GM19351 (cell line): ENCODE results near the gene SH3PXD2A.
"Not testable (repeated sequence)": the region's sequence is repeated elsewhere in the genome, so short reads cannot be mapped to it uniquely, and the experiment has no call there.

Source experiments
- ATAC-seq: cut with Tn5 transposase; IDR thresholded peaks from one replicate; pipeline ENCODE4 v1.9.1; 2021; ENCODE audit warnings: mild to moderate bottlenecking, moderate library complexity; ENCODE audit not compliant: unreplicated experiment

The SH3PXD2A gene

DNA sequence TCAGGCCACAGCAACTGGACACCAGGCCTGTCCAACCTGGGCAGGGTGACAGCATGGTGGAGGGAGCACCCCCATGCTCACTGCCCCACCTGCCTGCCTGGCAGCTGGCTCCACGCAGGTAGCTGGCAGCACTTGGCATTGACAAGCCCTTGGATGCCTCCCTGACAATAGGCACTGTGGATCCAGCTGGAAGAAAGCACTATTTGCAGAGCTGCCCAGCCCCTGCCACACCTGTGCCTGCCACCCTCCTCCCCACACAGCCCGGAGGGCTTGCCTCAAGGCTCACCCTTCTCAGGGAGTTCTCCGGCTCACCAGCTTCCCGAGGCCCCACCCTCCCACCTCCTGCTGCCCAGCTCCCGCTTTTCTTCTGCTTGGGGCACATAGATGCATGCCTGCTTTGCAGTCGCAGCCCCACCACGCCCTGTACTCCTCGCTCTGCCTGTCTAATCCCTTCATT is 201.8 kb downstream of the SH3PXD2A start:
- no peak for ATAC-seq

DNA sequence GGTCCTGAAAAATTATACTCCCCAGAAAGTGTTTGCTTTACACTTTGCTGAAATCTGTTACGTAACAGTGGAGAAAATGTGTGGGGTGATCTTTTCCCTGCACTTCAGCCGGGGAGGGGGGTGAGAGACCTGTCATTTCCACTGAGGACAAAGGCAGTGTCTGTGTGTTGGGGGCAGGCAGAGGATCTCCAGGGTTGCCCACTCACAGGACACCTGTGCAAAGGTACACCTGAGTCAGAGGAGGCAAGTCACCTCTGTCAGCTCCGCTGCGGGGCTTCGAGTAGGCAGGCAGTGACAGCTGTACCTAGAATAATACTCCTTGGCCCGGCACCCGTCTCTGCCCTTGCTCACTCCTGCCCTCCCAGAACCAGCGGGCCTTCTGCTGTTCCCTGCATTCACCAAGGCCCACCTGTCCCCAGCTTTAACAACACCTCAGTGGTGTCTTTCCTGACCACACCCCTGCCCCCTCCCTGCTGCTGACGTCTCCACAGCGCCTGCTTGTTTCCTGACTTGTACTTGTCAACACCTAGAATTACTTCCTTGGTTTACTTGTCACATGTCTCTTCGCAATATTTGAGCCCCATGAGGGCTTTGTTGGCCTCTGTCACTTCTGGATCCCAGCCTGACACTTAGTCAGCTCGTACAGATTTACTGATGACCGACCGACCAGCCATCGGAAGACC is 202.6 kb downstream of the SH3PXD2A start:
- no peak for ATAC-seq

DNA sequence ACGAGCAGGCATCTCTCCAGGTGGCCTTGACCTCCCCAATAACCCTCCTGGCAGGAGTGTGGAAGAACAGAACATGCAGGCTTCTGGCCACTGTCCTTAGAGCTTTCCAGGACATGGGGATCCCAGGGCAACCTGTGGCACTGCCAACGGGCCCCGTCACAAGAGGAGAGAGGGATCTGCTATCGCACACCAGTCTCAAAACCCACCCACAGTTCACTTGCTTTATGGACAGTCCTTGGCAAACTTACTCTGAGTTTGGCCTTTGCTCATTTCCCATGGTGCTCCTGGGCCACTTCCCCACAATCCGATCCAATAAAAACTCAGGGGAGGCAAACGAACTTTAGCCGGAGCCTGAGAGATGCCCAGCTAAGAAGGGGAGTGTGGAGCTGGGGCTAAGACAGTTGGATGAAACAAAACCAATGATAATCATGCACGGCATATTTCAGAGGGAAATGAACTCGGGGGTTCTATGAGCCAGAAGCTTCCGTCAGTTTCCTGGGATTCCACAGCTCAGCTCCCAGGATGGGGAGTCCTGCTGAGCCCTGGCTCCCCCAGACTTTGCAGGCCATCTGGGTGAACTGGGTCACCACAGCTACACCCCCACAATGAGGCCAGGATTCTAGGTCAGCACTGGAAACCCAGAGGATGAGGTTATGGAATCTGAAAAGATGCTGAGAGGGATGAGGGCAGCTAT is 203.4 kb downstream of the SH3PXD2A start:
- ATAC-seq, result no peak

DNA sequence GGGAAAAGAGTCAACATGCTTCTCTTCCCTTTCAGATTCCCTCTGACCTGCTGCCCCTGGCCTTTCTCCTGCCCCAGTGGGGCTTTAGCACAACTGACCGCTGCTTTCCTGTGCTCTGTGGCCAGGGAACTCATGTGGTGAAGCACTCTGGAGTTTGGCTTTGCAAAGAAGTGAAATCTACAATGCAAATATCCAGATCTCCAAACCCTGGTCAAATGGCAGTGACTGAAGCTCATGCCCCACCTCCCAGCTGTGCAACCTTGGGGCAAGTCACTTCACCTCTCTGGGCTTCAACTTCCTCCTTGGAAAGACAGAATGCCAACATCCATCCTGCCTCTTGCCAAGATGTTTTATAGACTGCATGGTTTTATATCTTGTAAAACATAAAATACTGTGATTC is 204.0 kb downstream of the SH3PXD2A start:
- no peak for ATAC-seq

DNA sequence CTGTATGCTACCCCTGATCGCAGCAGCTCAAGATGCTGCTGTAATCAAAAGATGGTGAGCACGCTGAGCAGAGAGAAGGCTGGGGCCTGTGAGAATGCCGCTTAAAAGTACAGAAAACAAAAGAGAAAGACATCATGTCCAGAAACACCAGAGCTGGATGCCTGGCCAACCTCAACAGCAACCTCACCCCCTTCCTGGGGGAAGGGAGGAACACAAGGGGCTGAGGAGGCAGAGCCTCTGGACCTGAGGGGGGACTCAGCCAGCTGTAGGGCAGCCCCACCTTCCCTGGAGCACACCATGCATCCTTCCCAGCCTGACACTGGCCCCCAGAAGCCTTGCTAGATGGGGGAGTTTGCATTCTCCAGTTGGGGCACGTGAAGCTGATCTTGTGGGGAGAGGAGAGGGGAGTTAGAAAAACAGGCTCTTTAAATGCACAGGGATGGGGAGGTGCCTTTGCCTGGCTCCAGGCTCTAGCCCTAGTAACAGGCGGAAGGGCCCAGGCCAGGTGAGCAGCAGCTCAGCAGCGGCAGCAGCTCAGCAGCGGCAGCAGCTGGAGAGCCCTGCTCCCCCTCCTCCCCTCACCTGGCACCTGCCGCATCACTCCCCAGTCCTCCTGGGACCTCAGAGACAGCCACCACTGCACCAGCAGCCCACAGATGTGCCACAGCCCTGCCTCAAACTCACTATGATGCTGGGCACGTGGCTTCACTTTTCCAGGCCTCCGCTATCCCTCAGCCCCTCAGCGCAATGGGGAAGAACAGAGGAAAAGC is 205.5 kb downstream of the SH3PXD2A start:
- no peak for ATAC-seq

DNA sequence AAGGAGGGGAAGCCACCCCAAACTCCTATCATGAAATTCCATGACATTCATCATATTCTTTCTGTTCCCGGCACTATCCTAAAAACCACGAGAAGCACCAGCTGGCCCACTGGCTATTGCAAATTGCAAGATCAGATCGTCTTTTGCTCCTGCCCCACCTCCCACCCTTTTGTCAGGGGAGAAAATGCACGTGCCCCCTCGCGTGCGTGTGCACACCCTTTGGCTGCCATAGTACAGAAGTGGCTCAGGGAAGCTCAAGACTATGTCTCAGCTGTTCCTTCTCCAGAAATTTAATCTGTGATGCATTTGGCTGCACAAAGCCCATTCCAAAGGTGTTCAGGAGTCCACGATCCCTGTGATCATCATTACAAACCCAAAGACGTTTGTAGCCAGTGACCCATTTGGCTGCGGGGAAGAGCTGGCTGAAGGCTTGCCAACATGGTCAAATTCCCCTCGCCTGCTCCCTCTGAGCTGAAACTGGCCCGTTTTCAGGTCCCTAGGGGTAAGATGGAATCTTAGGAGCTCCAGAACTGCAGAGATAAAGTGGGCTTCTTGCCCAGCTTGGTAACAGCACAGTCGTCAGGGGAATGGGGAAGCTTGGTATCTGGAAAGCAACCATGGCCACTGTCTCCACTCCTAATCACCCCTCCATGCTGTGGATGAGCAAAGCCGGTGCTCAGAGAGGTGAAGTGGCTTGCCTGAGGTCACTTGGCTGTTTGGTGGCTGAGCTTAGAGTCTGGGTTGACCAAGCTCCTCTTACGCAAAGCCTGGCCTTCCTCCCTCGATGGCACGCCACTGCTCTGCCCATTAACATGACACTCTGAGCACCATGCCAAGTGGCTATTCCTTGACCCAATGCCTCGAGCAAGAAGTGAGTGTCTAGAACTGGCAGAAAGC is 206.5 kb downstream of the SH3PXD2A start:
- ATAC-seq, result no peak

DNA sequence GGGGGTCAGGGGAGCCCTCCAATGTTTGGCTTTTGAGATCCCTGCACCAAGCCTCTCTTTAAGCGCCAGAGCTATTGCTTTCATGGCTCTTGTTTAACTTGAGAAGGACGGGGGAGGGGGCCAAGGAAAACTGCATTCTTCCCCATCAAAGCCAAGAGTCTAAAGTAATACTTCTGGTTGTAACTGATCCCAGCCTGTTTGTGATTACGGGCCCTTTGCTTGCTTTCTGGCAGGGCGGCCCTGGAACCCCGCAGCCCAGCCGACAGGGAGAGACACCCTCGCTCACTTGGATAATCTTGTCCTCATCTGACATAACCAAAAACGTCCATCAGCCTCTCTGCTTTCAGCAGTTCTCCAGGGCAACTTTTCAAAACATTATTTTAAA is 207.1 kb downstream of the SH3PXD2A start:
- ATAC-seq, result no peak

DNA sequence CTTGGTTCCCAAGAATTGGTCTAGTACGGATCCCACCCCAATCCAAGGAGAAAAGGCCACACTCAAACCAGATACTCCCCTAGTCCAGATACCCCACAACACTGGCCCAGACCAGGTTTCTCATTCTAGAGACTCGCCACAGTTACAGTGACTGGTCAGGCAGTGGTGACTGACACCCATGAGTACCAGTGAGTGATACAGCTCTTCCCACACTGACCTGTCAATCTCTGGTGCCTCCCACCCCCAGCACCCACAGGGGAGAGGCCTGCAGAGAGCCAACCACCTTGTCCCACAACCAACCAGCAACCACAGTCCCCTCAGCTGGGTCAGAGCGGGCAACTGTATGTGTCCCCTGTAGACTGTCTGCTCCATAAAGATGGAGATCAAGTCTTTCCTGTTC is 209.1 kb downstream of the SH3PXD2A start:
- no peak for ATAC-seq

DNA sequence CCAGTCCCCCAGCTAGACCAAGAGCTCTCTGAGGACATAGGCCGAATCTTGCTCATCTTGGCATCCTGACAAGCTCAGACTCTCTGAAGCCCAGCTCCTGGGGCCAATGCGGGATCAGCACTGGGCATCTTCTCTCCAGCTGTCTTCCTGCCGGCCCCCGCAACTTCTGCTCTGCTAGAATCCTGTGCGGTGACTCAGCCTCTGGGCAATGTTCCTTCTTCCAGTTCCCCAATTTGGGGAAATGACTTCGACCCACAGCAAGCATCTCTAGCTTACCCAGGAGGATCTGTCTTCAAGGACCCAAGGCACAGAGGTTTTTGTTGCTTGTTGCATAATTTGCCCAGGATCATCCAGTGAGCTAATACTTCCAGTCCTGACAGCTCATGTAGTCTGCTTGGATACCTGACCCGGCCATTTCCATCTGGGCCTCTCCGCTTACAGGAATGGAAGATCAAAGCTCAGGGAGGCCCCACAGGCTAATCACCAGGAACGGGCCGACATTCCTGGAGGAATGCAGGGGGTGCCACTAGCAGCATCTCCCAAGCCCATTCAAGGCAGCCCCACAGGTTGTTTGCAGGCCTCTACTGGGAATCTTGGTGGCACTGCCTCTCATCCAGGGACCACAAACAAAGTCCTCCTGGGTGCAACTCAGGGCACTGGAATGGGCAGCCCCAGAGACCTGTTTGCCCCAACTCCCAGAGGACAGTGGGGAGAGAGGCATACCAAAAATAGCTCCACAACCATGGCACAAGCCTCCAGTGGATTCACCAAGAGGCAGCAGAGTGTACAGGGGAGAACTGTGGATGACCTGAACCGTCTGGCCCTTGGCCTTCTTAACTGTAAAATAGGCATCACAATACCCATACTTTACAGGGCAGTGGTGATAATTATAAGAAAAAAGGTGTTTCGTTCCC is 210.0 kb downstream of the SH3PXD2A start:
- no peak for ATAC-seq

DNA sequence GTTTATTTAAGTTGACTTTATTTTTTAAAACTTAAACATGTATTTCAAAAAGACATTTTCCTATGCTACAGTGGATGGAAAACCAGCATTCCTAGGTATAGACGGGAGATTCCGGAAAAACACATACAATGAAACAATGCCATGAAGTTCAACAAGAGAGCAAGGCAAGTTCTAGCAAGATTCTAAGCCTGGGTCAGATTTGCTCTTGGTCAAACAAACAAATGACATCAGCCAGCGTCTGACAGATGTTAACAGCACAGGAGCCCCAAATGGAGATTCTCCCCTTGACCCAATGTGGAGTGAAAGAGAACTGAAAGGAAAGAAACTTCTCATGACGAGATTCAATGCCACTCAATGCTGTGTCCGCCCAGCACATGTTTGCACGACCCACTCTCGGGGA is 212.0 kb downstream of the SH3PXD2A start:
- ATAC-seq, result no peak

DNA sequence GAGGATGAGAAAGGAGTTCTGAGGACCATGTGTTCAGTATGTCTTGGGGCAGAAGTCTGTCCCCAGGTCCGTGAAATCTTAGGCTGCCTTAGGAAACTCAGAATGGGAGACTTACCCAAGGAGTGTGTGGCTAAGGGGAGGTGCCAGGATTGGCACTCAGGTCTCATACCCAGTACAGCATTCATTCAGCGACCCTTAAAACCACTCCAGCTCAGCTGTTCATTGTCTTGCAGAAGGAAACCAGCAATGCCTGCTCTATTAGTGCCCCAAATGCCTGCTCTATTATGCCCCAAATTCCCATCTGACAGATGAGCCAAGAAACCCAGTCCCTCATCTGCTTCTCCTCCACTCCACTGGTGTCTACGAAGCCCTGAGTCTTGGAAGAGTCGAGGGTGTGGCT is 214.1 kb downstream of the SH3PXD2A start:
- no peak for ATAC-seq

DNA sequence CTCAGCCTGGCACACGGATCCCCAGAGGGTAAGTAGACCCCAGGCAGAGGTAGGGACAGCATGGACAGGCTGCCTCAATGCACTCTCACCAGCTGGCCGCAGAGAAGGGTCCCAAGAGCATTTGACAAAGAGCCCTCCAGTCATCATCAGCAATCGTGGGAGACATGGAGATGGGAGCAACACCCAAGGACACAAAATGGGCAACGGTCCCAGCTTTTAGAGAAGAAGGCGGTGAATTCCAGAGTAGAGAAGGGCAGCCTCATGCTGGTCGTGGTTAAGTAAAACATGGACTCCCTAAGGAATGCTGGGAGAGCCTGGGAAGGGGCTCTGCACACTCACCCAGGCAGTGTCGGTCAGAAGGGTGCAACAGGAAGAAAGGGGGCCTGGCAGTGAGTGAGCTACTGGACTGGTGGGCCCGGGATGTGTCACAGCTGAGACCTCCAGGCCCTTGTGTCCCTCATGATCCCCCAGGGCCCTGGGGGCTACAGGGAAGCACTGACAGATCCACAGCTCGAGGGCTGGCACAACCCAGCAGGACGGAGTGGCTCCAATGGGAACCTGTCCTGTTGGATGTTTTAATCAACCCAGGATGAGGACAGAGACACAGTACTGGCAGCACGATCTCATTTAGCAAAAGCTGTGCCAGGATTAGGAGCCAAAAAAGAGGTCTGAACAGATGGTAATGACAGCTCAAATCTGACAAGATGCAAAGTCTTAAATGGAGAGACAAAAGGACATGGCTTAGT is 214.8 kb downstream of the SH3PXD2A start:
- no peak for ATAC-seq

DNA sequence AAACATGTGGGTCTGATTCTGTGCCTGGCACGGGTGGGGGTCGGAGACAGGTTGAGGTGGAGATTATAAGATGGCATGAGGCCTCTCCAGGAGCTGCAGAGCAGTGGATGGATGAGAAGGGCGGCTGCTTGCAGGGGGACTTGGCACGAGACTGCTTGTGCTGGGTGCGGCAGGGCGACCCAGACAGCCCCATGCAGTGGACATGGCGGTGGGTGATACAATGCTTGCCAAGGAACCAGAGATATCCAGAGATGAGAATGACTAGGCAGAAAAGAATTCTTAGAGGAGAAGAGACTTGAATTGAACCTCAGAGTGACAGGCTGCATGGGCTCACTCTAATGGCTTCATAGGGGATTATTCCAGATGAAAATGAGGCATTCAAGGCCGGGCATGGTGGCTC is 216.4 kb downstream of the SH3PXD2A start:
- no peak for ATAC-seq

DNA sequence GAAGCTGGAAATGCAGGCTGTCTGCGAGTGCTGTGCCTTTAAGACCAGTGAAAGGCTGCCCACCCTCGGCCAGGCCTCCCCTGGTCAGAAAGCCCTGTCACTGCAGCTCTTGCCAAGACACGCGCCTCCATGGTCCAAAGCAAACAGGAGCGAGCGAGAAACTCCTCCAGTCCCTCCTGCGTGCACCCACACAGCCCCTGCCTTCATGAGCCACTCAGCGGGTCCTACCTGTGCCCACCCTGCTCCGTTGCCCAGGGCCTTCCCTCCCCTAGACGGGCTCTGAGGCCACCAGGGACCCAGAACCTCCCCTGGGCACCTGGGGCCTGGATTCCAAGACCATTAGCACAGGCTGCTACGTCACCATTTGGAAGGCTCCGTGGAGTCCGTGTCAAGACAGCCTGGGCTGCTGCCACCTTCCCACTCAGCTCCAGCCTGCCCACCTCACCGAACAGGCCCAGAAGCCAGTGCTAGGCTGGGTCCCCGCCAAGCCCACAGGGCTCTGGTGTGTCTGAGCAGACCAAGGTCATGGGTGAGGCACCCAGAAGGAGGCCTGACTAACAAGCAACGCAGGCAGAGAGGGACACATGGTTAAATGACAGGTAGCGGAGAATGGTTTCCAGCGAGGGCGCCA is 217.3 kb downstream of the SH3PXD2A start:
- ATAC-seq, result no peak

DNA sequence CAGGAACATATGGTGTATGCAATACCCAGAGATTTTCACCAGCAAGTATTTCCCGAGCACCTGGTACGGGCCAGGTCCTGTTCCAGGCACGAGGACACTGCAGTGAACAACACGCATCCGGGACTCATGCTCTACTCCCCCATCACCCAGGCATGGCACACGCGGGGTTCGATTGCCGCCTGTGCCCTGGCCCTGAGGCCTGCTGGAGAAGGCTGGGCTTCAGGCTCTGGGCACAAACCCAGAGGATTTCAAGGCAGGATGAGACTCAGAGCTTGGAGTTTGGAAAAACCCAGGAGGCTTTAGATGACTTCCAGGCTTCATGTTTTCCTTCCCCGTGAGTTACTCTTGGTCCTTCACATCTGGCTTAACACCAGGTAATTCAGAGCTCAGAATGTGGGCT is 218.4 kb downstream of the SH3PXD2A start:
- ATAC-seq, result no peak

DNA sequence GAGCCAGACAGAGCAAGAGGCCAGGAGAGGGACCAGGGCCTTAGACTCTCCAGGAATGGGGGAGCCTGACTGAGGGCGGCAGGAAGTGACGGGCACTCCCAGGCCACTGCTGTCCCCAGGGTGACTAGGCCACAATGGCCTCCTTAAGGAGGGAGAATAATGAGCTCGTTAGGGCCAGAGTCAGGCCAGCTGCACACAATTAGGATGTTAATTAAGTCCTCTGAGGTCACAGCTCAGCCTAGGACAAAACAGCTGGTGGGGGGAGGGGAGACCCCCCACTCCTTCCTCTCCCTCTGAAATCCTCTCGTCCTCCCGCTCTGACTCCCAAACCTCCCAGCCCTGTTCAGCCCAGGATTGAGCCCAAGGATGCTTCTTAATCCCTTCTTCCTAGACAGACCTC is 218.9 kb downstream of the SH3PXD2A start:
- ATAC-seq, result no peak

DNA sequence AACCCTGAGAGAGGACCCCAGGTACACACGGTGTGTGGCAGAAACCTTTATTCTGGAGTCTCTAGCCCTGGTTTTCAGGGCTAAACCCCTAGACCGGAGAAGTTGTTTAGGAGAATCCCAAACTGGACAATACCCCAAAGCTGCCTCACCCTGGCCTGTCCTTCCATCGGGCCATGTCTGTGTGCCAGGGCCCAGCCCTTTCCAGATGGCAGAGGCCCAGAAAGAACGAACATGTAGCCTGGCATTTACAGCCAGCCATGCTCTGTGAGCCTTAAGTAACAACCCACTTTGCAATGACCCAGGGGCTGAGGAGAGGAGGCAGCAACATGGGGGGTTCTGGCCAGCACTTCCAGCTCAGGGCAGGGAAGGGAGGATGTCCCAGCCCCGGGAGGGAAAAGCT is 219.8 kb downstream of the SH3PXD2A start:
- ATAC-seq, result no peak

DNA sequence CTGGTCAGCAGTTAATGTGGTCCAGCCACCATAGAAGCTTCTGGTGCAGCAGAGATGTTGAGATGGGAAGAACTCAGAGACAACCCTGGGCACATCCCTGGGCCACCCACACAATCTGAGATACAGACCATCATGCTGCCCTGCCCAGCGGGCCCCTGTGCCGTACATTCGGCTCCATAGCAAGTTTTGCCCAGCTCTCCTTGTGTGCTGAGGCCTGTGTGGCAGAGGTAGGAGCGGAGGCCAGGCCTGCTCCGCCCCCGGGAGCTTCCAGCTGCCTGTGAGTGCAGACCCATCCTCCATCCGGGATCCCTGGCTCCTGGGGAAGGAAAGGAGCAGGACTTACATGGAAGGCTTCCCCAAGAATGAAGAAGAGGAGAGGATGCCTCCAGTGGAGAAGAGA is 221.5 kb downstream of the SH3PXD2A start:
- no peak for ATAC-seq

DNA sequence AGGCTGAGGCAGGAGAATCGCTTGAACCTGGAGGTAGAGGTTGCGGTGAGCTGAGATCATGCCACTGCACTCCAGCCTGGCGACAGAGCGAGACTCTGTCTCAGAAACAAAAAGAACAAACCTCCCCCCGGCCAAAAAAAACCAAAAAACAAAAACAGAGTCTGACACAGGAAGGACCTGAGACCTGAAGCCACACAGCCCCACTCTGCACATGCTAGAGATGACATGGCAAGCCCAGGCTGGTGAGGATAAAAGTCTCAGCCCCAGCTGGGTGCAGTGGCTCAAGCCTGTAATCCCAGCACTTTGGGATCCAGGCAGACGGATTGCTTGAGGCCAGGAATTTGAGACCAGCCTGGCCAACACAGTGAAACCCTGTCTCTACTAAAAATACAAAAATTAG is 222.5 kb downstream of the SH3PXD2A start:
- not testable (repeated sequence) for ATAC-seq
